ENCODE results near the gene KMT2E.

The KMT2E gene

DNA sequence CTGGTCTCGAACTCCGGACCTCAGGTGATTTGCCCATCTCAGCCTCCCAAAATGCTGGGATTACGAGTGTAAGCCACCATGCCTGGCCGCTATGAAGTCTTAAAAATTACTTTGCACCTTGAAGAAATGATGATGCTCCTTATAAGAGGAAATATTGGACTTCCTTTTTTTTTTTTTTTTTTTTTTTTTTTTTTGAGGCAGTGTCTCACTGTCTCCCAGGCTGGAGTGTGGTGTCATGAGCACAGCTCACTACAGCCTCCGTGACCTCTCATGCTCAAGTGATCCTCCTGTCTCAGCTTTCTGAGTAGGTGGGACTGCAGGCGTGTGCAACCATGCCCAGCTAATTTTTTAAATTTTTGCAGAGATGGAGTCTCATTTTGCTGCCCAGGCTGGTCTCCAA is 65.3 kb downstream of the KMT2E start:
- no peak for DNase-seq (ENCODE audit: low read depth)

DNA sequence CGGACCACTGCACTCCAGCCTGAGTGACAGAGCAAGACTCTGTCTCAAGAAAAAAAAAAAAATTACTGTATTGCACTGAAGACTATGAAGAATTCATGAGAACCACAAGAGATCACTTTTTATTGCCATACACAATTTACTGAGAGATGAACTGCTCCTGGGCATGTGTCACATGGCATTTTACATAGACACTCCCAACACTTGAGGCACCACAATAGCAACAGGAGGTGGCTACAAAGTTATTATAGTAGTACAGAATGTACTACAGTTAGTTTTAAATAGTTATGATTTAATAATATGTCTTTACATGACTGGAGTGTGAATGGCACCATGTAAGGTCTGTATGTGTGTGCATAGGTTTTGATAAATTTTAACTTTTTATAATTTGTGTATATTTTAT is 70.6 kb downstream of the KMT2E start:
- DNase-seq (ENCODE audit: low read depth), result no peak

- no peak for DNase-seq (ENCODE audit: low read depth)
Observed at GRCh38 chr7:105086850-105087249, 72.8 kb downstream of the KMT2E start.

DNA sequence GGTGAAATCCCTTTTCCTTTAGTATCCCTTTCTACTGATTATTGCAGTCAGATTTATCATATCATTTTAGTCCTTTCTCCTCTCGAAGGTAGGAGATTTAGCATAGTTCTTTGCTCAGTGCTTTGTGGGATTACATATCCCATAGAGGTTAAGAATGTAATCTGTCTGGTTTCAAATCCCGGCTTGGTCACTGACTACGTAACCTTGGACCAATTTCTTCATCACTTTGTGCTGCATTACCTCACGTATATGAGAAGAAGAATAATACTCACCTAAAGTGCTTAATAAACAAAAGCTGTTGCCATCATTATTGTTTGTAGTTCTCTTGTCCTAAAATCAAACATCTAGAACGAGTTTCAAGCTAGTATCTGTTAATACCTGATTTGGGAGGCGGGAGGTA is 74.0 kb downstream of the KMT2E start:
- DNase-seq (ENCODE audit: low read depth), result no peak

GRCh38 chr7:105088456-105088855 is 74.5 kb downstream of the KMT2E start:
- no peak for DNase-seq (ENCODE audit: low read depth)

DNA sequence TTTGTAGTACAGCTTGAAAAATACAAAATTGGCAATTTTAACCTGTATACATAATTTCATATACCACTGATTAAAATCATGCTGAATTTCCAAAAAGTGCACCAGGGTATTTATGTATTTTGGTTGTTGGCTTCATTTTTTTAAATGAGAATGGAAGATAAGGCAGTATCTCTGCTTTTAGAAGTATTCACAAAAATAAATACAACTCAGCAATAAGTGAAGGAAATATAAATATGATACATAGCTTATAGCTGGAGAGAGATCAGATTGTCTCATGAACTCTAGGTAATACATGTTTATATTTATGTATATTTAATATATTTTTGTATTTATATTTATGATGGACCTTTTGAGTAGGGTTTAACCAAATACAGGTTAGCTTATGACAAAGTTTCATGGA is 81.0 kb downstream of the KMT2E start:
- no peak for DNase-seq (ENCODE audit: low read depth)

DNA sequence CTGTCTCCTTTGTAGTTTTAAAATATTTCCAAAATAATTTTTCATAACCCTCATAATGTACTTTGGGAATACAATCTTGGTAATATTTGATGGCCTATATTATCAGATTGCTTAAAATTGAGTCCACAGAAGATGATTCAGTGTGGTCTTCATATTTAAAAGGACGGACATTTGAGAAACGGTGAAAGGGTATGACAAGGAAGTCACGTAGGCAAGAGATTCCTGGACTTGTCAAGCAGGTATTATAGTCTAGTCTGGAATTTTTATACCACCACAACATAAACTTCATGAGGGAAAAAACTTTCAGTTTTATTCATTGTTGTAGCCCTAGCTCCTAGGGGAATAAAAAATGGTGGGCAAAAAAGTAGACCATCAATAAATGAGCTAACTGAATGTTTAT is 82.3 kb downstream of the KMT2E start:
- no peak for DNase-seq (ENCODE audit: low read depth)

GRCh38 chr7:105097619-105098018 is 83.6 kb downstream of the KMT2E start:
- DNase-seq (ENCODE audit: low read depth), result no peak

GRCh38 chr7:105098863-105099515 is 85.0 kb downstream of the KMT2E start:
- no peak for DNase-seq (ENCODE audit: low read depth)

DNA sequence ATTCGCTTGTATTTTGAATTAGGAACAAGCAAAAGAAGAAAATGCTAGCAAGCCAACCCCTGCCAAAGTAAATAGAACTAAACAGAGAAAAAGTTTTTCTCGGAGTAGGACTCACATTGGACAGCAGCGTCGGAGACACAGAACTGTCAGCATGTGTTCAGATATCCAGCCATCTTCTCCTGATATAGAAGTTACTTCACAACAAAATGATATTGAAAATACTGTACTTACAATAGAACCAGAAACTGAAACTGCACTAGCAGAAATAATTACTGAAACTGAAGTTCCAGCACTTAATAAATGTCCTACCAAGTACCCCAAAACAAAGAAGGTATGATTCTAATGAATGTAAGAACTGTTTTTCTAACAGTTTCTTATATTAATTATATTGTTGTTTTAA is 87.9 kb downstream of the KMT2E start:
- no peak for DNase-seq (ENCODE audit: low read depth)

DNA sequence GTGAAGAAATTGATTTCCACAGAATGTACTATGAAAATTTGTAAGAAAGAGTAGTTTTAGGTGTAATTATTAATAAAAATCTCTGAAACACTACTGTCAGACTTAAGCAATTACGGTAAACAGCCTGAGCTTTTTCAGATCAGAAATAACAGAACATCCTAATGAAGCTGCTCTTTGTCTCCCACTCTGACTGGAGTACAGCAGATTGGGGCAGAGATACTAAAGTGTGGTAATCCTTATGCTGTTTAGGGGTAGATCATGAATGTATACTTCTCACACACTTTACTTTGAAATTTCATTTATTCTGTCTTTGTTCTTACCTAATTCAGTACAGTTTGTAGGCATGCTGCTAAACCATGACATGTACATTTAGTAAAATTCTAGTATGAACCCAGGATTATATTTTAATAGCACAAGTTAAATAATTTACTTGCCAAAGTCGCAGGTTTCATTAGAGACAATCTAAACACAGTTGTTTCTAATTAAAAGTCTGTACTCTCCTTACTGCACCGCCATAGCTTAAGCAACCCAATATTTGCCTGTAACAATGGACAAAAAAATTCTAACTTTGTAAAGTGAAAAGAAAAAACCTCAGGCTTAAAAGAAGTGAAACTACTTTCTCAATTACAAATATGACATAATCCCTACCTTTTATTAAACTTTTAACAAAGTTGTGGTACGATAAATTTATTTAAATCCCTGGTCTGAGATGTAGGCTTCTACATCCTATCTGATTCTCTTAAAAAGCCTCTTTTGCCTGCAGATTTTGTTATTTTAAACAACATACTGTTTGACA is 88.8 kb downstream of the KMT2E start:
- DNase-seq (ENCODE audit: low read depth), result no peak

DNA sequence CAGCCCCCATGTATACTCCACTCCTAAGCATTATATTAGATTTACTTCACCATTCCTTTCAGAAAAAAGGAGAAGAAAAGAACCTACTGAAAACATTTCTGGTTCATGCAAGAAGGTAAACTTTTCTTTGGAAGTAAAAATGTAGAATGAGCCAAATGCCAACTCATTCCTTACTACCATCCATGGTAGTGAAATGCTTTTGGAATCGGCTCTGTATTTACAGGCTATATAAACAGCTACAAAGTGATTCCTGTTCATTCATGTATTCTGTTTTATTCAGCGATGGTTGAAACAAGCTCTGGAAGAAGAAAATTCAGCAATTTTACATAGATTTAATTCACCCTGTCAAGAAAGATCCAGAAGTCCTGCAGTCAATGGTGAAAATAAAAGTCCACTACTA is 91.6 kb downstream of the KMT2E start:
- DNase-seq (ENCODE audit: low read depth), result no peak

- no peak for DNase-seq (ENCODE audit: low read depth)
Observed at GRCh38 chr7:105106473-105106872, 92.5 kb downstream of the KMT2E start.

- DNase-seq (ENCODE audit: low read depth), result no peak
Observed at GRCh38 chr7:105107458-105107857, 93.5 kb downstream of the KMT2E start.

DNA sequence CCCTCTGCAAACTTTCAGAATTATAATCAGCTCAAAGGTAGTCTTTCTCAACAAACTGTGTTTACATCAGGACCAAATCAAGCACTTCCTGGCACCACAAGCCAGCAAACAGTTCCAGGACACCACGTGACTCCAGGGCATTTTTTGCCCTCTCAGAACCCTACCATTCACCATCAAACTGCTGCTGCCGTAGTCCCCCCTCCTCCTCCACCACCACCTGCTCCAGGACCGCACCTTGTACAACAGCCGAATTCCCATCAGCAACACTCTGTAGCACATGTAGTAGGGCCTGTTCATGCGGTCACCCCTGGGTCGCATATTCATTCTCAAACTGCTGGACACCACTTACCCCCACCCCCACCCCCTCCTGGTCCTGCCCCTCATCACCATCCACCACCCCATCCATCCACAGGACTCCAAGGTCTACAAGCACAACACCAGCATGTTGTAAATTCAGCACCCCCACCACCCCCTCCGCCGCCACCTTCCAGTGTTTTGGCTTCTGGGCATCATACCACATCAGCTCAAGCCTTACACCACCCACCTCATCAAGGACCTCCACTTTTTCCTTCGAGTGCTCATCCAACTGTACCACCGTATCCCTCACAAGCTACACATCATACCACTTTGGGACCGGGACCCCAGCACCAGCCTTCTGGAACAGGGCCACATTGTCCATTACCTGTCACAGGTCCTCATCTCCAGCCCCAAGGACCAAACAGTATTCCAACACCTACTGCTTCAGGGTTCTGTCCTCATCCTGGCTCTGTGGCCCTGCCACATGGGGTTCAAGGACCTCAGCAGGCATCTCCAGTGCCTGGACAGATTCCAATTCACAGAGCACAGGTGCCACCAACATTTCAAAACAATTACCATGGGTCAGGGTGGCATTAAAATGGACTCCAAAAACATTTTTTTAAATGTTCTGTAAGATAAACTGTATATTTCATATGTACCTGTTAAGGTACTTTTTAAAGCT is 98.7 kb downstream of the KMT2E start:
- no peak for DNase-seq (ENCODE audit: low read depth)

GRCh38 chr7:105118612-105119600 is 104.9 kb downstream of the KMT2E start:
- no peak for DNase-seq (ENCODE audit: low read depth)

DNA sequence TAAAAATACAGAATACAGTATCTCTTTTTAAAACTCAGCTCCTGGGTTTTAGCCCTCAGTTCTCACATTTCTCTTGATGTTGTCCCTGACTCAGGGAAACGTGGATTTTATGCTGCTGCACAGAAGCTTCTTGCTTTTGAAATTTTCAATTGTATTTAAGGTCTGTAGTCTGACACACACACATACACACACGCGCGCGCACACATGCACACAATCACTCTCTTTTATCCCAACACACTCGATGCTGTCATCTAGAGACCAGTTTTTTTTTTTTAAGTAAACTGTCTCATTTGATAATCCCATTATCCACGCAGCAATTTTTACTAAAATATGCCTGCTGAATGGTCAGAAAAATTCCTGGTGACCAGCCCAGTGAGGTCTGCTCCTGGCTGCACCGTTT is 108.6 kb downstream of the KMT2E start:
- no peak for DNase-seq (ENCODE audit: low read depth)

GRCh38 chr7:105125745-105126144 is 111.7 kb downstream of the KMT2E start:
- DNase-seq (ENCODE audit: low read depth), result no peak

GRCh38 chr7:105126436-105126975 is 112.5 kb downstream of the KMT2E start:
- no peak for DNase-seq (ENCODE audit: low read depth)

- no peak for DNase-seq (ENCODE audit: low read depth)
Observed at GRCh38 chr7:105127179-105127578, 113.2 kb downstream of the KMT2E start.

DNA sequence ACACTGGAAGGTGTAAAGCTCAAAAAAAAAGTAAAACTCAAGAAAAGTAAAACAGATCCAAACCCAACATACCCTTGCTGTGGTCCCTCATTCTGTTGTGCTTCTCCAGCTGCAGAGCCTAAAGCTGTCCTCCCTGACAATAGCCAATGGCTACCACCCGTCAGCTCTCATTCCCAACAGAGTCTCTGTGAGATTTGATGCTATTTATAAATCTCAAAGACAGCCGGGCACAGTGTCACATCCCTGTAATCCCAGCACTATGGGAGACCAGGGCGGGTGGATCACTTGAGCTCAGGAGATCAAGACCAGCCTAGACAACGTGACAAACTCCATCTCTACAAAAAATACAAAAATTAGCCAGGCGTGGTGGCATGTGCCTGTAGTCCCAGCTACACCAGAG is 116.0 kb downstream of the KMT2E start:
- DNase-seq (ENCODE audit: low read depth), result no peak

Data from activated T-cell treated with anti-CD3 and anti-CD28 coated beads for 24 hours (primary cell).